ENCODE results near the gene EXOSC10. TPM values are rescaled to one million over a fixed set of nuclear protein-coding genes. Genes with fewer than 3 reads are reported as not detected.
"Not testable (repeated sequence)": the region's sequence is repeated elsewhere in the genome, so short reads cannot be mapped to it uniquely, and the experiment has no call there.

Gene EXOSC10
- total RNA-seq, 1 donor from 2014 or later, result 89.7 TPM

DNA sequence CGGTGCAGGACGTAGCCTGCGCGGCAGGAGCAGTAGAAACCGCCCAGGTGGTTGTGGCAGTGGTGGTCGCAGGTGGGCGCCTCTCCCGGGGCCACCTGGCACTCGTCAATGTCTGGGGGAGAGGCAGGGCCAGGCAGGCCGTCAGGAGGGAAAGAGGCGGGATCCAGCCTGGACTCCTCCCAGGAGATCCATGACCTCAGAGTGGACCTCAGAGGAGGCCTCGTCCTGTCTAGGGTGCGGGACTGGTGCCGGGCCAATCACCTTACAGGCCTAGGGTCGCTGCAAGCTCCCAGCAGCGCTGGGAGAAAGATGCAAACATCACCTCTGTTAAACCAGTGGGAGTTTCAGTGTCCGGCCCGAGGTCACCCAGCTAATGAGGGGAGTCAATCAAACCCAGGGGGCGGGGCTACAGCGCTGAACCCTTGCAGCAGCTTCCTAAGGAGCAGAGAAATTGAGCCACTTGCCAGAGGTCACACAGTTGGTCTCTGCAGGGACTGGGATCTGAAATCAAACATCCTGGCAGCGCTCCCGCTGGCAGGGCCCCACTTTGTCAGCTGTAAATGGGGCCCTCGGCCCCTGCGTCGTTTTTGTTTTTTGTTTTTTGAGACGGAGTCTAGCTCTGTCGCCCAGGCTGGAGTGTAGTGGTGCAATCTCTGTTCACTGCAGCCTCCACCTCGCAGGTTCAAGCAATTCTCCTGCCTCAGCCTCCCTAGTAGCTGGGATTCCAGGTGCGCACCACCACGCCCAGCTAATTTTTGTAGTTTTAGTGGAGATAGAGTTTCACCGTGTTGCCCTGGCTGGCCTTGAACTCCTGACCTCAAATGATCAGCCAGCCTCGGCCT lies 54.0 kb downstream of the EXOSC10 start:
- no peak for DNase-seq (ENCODE audit: extremely low read depth, low read depth, low spot score)

DNA sequence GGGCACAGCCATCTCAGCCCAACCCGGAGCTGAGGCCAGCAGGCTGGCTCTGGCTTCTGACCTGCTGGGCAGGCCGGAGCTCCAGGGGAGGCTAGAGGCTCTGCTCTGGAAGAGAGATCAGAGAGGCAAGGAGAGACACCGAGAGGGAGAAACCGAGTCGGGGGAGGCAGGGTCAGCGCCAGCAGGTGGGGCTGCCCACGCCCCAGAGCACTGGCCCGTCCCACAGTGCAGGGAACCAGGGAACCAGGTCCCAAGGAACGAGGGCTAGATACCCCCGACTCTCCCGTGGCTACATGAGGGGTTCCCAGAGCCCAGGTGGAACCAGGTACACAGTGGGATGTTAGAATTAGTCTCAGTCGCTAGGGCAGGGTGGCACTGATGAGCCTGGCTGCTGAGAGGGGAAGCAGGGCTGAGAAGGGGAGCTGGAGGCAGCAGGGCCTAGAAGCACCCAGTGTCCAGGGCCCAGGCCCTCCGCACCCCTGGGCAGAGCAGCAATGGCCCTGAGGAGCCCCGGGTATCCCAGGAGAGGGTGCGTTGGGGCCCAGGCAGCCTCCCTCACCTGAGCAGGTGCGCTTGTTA lies 54.7 kb downstream of the EXOSC10 start:
- DNase-seq (ENCODE audit: extremely low read depth, low read depth, low spot score), result no peak

DNA sequence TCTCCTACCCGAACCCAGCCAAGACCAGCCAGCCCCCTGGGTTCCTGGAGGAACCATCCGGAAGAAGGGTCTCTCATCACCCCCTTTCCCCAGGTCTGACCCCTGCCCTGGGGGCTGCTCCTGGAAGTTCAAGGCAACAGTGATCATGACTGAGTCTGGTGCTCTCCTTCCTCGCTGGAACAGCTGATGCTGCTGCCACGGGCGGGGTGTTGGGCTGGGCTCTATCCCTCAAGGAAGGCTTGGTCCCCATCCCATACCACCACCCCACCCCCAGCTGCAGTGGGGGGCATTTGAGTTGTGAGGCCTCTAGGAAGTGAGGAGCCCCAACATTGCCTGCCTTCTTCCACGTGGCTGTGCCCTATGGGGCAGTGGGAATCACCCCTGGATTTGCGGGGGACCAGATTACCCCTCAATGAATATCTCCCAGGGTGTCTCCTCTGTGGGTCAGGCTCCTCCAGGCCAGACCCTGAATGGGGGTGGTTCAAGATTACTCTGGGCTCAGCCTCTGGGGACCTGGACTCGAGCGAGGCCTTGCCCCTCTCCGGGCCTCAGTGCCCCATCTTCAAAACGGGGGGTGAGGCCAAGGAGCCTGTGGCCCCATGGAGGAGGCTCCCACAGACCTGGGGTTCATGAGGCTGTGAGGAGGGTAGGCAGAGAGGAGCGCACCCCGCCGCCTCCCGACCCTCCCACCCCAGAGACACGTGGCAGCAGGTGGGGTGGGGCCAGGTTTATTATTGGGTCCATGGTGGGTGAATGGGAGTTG lies 55.4 kb downstream of the EXOSC10 start:
- no peak for DNase-seq (ENCODE audit: extremely low read depth, low read depth, low spot score)

DNA sequence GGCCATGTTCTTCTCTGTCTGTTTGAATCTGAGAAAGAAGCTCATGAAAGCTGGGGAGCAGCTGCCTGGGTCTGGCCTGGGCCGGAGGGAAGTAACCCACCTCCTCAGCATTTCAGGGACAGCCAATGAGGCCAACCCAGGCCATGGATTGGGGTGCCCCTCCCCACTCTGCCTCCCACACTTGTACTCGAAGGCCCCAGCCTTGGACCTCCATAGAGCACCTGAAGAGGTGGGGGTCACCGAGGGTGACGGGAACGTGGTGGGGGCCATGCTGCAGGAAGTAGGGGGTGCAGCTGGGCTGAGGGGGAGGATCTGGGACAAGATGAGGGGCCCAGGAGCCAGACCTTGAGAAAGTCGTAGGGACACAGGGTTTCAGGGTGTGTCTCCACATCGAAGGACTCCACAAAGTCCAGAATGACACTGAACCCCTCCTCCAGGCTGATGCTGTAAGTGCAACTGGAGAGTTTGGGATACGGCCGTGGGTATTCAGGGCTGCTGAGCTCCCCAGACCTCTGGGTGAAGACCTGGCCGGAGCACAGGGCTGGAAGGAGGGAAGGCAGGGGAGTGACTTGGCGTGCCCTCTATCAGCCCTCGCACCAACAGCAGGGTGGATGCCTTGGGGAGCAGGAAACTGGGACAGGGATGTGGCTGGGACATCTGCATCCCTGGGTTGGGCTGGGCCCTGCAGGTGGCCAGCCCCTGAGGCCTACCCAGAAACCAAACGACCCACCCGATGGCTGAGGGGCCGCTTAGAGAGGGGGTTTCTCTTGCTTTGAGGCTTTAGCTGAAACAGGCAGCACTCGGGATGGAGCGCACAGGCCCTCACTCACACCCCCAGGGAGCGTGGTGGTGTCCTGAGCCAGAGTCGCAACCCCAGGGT lies 56.4 kb downstream of the EXOSC10 start:
- DNase-seq (ENCODE audit: extremely low read depth, low read depth, low spot score), result no peak

DNA sequence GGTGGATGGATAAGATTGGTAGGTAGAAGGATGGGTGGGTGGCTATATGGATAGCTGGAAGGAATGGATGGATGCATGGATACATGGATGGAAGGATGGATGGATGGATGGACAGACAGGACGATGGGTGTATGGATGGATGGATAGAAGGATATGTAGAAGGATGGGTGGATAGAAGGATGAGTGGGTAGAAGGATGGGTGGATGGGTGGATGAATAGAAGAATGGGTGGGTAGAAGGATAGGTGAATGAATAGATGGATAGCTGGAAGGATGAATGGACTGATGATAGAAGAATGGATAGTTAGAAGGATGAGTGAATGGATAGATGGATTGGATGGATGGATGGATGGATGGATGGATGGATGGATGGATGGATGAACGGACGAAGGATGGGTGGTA lies 57.6 kb downstream of the EXOSC10 start:
- no peak for DNase-seq (ENCODE audit: extremely low read depth, low read depth, low spot score)

DNA sequence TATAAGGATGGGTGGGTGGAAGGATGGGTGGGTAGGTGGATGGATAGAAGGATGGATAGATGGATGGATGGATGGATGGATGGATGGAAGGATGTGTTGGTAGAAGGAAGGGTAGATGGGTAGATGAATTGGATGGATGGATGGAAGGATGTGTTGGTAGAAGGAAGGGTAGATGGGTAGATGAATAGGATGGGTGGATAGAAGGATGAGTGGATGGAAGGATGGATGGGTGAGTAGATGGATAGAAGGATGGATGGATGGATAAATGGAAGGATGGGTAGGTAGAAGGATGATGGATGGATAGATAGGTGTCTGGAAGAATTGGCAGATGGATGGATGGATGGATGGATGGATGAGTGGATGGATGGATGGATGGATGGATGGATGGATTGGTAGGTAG lies 58.6 kb downstream of the EXOSC10 start:
- no peak for DNase-seq (ENCODE audit: extremely low read depth, low read depth, low spot score)

DNA sequence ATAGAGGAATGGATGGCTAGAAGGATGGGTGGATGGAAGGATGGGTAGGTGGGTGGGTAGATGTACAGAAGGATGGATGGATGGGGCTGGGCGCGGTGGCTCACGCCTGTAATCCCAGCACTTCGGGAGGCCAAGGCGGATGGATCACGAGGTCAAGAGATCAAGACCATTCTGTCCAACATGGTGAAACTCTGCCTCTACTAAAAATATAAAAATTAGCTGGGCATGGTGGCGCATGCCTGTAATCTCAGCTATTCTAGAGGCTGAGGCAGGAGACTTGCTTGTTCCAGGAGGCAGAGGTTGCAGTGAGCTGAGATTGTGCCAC lies 59.6 kb downstream of the EXOSC10 start:
- not testable (repeated sequence) for DNase-seq (ENCODE audit: extremely low read depth, low read depth, low spot score)

DNA sequence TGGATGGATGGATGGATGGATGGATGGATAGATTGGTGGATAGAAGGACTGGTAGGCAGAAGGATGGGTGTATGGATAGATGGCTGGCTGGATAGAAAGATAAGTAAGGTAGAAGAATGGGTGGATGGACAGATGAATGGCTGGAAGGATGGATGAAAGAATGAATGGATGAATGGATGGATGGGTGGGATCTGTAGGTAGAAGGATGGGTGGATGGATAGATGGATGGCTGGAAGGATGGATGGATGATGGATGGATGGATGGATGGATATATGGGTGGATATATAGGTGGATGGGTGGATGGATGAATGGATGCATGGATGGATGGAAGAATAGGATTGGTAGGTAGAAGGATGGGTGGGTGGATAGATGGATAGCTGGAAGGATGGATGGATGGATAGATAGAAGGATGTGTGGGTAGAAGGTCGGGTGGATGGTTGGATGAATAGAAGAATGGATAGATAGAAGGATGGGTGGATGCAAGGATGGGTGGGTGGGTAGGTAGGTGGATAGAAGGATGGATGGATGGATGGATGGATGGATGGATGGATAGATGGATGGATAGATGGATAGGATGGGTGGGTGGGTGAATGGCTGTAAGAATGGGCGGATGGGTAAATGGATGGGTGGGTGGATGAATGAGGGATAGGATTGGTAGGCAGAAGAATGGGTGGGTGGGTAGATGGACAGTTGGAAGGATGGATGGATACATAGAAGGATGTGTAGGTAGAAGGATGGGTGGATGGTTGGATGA lies 60.1 kb downstream of the EXOSC10 start:
- DNase-seq (ENCODE audit: extremely low read depth, low read depth, low spot score), result no peak

DNA sequence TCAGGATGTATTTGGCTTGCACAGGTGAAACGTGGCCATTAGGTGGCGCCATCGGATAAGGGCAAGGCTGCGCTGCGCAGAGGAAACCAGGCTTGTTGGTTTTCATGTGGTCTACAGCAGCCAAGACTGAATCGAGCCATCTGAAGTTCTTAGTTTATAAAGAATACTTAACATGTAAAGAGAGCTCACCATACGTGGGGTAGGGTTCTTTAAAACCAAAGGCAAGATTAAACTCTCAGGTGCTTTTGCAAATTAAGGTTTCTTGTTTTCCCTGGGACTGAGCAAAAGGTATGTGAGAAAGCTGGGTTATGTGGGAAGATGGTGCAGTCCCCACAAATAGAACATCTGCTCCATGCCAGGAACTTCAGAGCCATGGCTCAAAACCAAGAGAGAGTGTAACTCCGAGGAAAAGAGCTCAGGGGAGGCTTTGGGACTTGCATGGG lies 61.9 kb downstream of the EXOSC10 start:
- DNase-seq (ENCODE audit: extremely low read depth, low read depth, low spot score), result peak; percentile 56

DNA sequence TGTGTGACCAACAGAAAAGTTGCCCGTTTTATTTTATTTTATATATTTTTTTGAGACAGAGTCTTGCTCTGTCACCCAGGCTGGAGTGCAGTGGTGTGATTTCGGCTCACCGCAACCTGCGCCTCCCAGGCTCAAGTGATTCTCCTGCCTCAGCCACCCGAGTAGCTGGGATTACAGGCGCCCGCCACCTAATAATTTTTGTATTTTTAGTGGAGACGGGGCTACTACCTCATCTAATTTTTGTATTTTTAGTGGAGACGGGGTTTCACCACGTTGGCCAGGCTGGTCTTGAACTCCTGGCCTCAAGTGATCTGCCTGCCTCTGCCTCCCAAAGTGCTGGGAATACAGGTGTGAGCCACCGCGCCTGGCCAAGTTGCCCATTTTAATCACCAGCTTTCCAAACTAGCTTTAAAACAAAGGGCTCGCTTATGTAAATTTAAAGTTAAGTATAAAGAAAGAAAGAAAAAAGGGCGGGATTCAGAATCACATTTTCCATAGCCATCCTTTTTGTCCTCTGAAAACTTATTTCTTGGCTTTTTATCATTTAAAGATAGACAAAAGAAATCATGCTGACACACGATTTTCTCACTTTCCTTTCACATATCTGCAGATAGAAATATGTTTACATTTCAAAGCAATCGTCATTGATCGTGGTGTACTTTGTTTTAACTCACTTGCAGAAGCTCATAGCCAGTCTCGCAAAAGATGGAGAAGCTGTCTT lies 62.5 kb downstream of the EXOSC10 start:
- DNase-seq (ENCODE audit: extremely low read depth, low read depth, low spot score), result not testable (repeated sequence)

DNA sequence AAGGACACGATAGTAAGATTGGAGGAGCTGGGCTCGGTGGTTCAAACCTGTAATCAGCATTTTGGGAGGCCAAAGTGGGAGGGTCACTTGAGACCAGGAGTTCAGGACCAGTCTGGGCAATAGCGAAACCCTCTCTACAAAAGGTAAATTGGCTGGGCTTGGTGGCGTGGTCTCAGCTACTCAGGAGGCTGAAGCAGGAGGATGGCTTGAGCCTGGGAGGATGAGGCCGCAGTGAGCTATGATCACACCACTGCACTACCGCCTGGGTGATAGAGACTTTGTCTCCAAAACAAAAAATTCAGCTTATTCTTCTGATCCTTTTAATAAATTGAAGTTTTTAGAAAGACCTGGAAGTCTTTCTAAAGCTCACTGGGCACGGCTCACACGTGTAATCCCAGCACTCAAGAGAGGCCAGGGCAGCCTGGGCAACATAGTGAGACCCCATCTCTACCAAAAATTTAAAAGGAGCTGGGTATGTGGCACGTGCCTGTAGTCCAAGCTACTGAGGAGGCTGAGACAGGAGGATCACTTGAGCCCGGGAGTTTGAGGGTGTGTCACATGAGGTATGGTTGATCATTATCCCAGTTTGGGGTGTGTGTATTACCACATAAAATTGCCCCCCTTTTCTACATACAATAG lies 67.9 kb downstream of the EXOSC10 start:
- DNase-seq (ENCODE audit: extremely low read depth, low read depth, low spot score), result no peak

DNA sequence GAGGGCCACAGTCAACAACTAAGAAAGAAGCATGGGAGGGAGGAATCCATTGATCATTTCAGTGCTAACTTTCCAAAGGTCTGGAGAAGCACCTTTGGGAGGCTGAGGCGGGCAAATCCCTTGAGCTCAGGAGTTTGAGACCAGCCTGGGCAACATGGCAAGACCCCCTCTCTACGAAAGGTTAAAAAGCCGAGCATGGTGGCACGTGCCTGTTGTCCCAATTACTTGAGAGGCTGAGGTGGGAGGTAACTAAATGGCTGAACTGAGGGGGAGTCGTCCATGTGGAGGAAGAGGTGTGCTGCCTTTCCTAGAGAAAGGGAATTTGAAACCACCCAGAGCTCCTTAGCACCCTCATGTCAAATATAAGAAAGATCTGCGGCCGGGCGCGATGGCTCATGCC lies 68.8 kb downstream of the EXOSC10 start:
- DNase-seq (ENCODE audit: extremely low read depth, low read depth, low spot score), result no peak

DNA sequence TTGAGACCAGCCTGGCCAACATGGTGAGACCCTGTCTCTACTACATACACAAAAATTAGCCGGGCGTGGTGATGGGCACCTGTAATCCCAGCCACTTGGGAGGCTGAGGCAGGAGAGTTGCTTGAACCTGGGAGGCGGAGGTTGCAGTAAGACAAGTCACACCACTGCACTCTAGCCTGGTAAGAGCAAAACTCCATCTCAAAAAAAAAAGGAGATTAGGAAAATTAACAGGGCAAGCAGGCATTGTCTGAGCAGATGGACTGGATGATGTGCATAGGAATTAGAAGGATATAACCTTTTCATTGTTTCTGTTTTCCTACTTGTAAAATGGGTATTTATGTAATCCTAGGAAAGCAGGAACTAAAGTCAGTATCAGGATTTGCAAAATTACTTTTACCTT lies 71.7 kb downstream of the EXOSC10 start:
- DNase-seq (ENCODE audit: extremely low read depth, low read depth, low spot score), result no peak

DNA sequence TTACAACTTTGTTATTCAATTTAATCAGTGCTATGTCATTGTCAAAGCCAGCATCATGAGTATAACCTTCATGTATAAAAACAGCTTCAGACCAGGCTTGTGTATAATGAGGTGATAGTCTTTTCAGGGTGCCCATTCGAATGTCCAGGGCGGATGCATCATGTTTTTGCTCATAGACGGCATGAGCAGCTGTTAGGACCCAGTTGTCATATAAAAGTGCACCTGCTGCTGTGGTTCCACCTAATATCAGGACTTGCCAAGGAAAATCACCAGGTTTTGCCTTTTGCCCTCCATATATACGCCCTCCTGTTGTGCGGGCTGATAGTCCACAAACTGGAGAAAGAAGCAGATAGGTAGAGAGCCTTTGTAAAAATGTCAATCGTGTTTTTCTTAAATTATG lies 72.4 kb downstream of the EXOSC10 start:
- no peak for DNase-seq (ENCODE audit: extremely low read depth, low read depth, low spot score)

DNA sequence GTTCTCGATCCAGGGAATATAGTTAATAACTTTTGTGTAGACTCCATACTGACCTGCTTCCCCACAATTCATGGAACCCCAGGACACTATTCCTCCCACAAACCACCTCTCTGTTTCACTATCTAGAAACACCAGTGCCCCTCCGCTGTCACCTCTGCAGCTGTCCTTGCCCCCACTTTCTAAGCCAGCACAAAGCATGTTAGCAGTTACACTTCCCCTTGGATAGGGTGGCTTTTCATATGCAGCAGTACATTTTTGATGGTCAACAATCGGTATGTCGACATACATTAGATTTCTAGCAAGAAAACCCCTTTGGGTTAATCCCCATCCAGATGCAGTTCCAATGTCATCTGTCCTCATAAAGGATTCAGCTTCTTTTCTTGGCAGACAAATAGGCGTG lies 72.8 kb downstream of the EXOSC10 start:
- no peak for DNase-seq (ENCODE audit: extremely low read depth, low read depth, low spot score)

DNA sequence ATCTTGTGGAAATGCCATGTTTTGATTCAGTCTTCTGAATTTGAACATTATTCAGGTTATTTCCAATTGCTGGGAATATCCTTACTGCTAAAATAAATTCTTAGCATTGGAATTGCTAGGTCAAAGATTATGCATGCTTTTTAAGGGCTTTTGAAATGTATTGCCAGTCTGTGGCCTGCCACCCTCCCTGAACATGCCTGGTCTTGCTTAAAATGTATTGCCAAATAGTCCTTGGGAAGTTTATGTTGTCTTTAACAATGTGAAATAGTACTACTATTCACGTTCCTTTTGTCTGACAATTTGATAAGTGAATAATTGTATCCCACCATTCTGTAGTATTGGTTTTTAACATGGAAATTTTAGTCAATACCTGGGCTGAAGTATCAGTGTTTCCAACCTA lies 73.6 kb downstream of the EXOSC10 start:
- DNase-seq (ENCODE audit: extremely low read depth, low read depth, low spot score), result no peak

DNA sequence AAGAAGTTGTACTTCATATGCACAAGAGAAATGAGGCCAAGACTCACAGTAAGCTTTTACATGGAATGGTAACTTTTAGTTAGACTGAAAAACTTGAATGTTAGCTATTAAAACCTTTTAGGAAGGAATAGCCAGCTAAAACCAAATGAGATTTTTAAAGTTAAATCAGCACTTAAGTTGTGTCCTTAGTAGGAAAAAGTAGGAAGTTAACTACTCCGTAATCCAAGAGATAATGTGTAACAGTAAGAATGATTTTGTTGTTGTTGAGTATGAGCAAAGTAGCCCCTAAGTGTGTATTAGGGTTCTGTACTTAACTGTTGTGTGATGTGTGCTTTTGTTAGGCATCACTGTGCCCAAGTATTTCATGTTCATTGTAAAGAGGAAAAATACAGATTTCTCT lies 74.1 kb downstream of the EXOSC10 start:
- no peak for DNase-seq (ENCODE audit: extremely low read depth, low read depth, low spot score)

DNA sequence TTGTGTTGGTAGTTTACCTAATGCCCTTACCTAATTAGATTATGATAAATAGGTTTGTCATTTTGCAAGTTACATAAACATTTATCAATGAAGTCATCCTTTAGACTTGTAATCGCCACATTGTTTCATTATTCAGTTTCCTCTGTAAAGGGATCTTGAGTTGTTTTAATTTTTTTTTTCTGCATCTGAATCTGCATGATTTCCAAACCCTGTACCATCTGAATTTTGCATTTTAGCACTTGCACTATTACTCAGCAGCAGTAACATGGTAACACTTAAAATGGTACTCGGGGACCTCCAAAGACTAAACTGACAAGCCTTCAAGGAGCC lies 74.8 kb downstream of the EXOSC10 start:
- no peak for DNase-seq (ENCODE audit: extremely low read depth, low read depth, low spot score)

DNA sequence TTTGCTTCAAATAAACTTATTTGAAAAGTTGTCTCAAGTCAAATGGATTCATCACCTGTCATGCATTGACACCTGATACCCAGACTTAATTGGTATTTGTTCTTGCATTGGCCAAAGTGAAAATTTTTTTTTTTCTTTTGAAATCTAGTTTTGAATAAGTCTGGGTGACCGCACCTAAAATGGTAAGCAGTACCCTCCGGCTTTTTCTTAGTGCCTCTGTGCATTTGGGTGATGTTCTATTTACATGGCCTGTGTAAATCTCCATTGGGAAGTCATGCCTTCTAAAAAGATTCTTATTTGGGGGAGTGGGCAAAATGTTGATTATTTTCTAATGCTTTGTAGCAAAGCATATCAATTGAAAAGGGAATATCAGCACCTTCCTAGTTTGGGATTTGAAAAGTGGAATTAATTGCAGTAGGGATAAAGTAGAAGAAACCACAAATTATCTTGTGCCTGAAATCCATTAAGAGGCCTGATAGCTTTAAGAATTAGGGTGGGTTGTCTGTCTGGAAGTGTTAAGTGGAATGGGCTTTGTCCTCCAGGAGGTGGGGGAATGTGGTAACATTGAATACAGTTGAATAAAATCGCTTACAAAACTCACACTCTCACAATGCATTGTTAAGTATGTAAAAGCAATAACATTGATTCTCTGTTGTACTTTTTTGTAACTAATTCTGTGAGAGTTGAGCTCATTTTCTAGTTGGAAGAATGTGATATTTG lies 75.4 kb downstream of the EXOSC10 start:
- DNase-seq (ENCODE audit: extremely low read depth, low read depth, low spot score), result no peak
